CD14-positive monocyte (primary cell): ENCODE measurements around the gene SDK1. TPM values are rescaled to one million over a fixed set of nuclear protein-coding genes. Genes with fewer than 3 reads are reported as not detected.

ENCODE experiments used
- DNase-seq, 3 donors: peaks; one replicate each; pipeline ENCODE4 v3.0.0-alpha.2; 2011 to 2022
- H2AFZ ChIP-seq: 2 replicates; pipeline ENCODE4 v1.6.0; 2012; ENCODE audit warnings: mild to moderate bottlenecking, low read depth, low read length, inconsistent platforms; ENCODE audit not compliant: insufficient read depth, poor library complexity, severe bottlenecking
- H3K27ac ChIP-seq, 2 donors: 1 replicate in 1 of 2; 2 replicates in 1 of 2; pipeline ENCODE4 v1.5.1; 2012 to 2013; ENCODE audit warnings: low read length in 2 of 2, control low read depth in 1 of 2, inconsistent platforms in 1 of 2, low read depth in 1 of 2, mild to moderate bottlenecking in 1 of 2
- H3K27me3 ChIP-seq, 2 donors: one replicate each; pipeline versions ENCODE4 v1.6.0 to v1.6.1; 2011 to 2013; ENCODE audit warnings: low read length in 2 of 2; ENCODE audit not compliant: control insufficient read depth in 2 of 2, insufficient read depth in 2 of 2
- H3K36me3 ChIP-seq, 2 donors: replicated peaks in 1 of 2; 1 replicate in 1 of 2; 2 replicates in 1 of 2; pipeline versions ENCODE4 v1.5.1 to v1.6.1; 2012 to 2013; ENCODE audit warnings: low read length in 2 of 2, control low read depth in 1 of 2, inconsistent platforms in 1 of 2, mild to moderate bottlenecking in 1 of 2; ENCODE audit not compliant: insufficient read depth in 2 of 2, control insufficient read depth in 1 of 2
- H3K4me1 ChIP-seq, 2 donors: 1 replicate in 1 of 2; 2 replicates in 1 of 2; pipeline versions ENCODE4 v1.5.1 to v1.6.1; 2012 to 2013; ENCODE audit warnings: low read length in 2 of 2, control low read depth in 1 of 2, inconsistent platforms in 1 of 2, mild to moderate bottlenecking in 1 of 2, moderate library complexity in 1 of 2; ENCODE audit not compliant: insufficient read depth in 2 of 2, control insufficient read depth in 1 of 2
- H3K4me2 ChIP-seq: replicated peaks from 2 replicates; pipeline ENCODE3; 2012; ENCODE audit warnings: low read length, moderate library complexity, mild to moderate bottlenecking; ENCODE audit not compliant: poor library complexity, severe bottlenecking; ENCODE audit errors: extremely low read depth
- H3K4me3 ChIP-seq, 3 experiments: fragments of 200-600 bp in 1 of 3; sonication (generic) in 1 of 3; replicated peaks in 1 of 3; 1 replicate in 2 of 3; 2 replicates in 1 of 3; pipeline ENCODE4 v1.5.1; 2011 to 2013; ENCODE audit warnings: low read length in 3 of 3, mild to moderate bottlenecking in 3 of 3, control low read depth in 2 of 3, low read depth in 2 of 3, inconsistent platforms in 1 of 3, moderate library complexity in 1 of 3
- H3K79me2 ChIP-seq: 2 replicates; pipeline ENCODE4 v1.6.0; 2012; ENCODE audit warnings: mild to moderate bottlenecking, control low read depth, inconsistent platforms, low read length, moderate library complexity; ENCODE audit not compliant: insufficient read depth
- H3K9ac ChIP-seq: 2 replicates; pipeline ENCODE4 v1.6.0; 2017; ENCODE audit warnings: low read length, mild to moderate bottlenecking; ENCODE audit not compliant: insufficient read depth, poor library complexity, severe bottlenecking
- H3K9me3 ChIP-seq, 2 donors: replicated peaks in 1 of 2; 1 replicate in 1 of 2; 2 replicates in 1 of 2; pipeline versions ENCODE4 v1.5.1 to v1.6.1; 2012 to 2013; ENCODE audit warnings: low read length in 2 of 2, control low read depth in 1 of 2; ENCODE audit not compliant: control insufficient read depth in 1 of 2, insufficient read depth in 1 of 2
- H4K20me1 ChIP-seq: 2 replicates; pipeline ENCODE4 v1.6.0; 2012; ENCODE audit warnings: mild to moderate bottlenecking, low read length, control low read depth, moderate library complexity; ENCODE audit not compliant: insufficient read depth
- H3K27ac Mint-ChIP-seq, 7 donors: one replicate each; pipeline ENCODE4 v1.8.0; 2020; ENCODE audit warnings: mild to moderate bottlenecking in 7 of 7, mixed read lengths in 7 of 7, moderate library complexity in 6 of 7, inconsistent platforms in 2 of 7
- H3K27me3 Mint-ChIP-seq, 3 donors: one replicate each; pipeline ENCODE4 v1.8.0; 2021 to 2022; ENCODE audit warnings: low read depth in 3 of 3, mild to moderate bottlenecking in 3 of 3, mixed read lengths in 3 of 3, moderate library complexity in 3 of 3, inconsistent platforms in 1 of 3
- H3K36me3 Mint-ChIP-seq, 2 donors: one replicate each; pipeline ENCODE4 v1.8.0; 2020; ENCODE audit warnings: mixed read lengths in 2 of 2, inconsistent platforms in 1 of 2, mild to moderate bottlenecking in 1 of 2
- H3K4me1 Mint-ChIP-seq: one replicate; pipeline ENCODE4 v1.8.0; 2020; ENCODE audit warnings: mild to moderate bottlenecking, mixed read lengths
- H3K4me3 Mint-ChIP-seq, 2 donors: one replicate each; pipeline ENCODE4 v1.8.0; 2020; ENCODE audit warnings: mild to moderate bottlenecking in 2 of 2, mixed read lengths in 2 of 2, moderate library complexity in 1 of 2
- H3K9me3 Mint-ChIP-seq, 7 donors: one replicate each; pipeline ENCODE4 v1.8.0; 2020 to 2022; ENCODE audit warnings: mixed read lengths in 7 of 7, mild to moderate bottlenecking in 6 of 7, moderate library complexity in 6 of 7, inconsistent platforms in 2 of 7
- WGBS: methylation state at CpG from one replicate; pipeline ENCODE4 v1.1.5; 2013; ENCODE audit warnings: missing lambda C conversion rate; ENCODE audit not compliant: insufficient coverage; 5-methylcytosine and 5-hydroxymethylcytosine counted together
- intact Hi-C, 2 donors: fragments of 100-400 bp; cut with micrococcal nuclease; formaldehyde crosslinking; loops; one replicate each; pipeline versions ENCODE4 v1.15.0 to v1.15.1; 2023
- polyA plus RNA-seq, 3 donors: library from polyadenylated mRNA; depleted of rRNA in 1 of 3; unstranded in 2 of 3; stranded (reverse) in 1 of 3; fragments of 300-500 nt in 2 of 3; fragments of >200 nt in 1 of 3; fragmentation: Illumina TruSeq in 2 of 3; gene quantifications; 1 replicate in 2 of 3; 2 replicates in 1 of 3; pipeline ENCODE4 v1.2.3, GENCODE V29; 2012 to 2021
- TF ChIP-seq, protein P1 (sequence below): fragments of 200-600 bp; IDR thresholded peaks from one replicate; pipeline ENCODE4 v1.8.0; 2022; ENCODE audit warnings: antibody characterized with exemption, mild to moderate bottlenecking

Gene SDK1
- polyA plus RNA-seq, 3 donors = 0.01 TPM; not detected in 2

- Histone ChIP-seq H3K27ac (no peak overlapping the region), H3K4me3 (no peak overlapping the region), H3K9ac (no peak overlapping the region), H3K27me3 (no peaks in the 10 kb centered on the region), H3K79me2 (no peaks in the 10 kb centered on the region), H3K4me1 (no peaks in the 10 kb centered on the region), H2AFZ (no peak overlapping the region), H3K9me3 (no peaks in the 10 kb centered on the region), H3K36me3 (no peaks in the 10 kb centered on the region), H4K20me1 (no peaks in the 10 kb centered on the region), H3K4me2 (no peak overlapping the region)
- Mint-ChIP-seq H3K4me3 (no peak overlapping the region), H3K9me3 (peaks cover 0 to 5% (median 0%) of the 10 kb centered on the region in 7 donors), H3K27me3 (peaks cover 7 to 14% (median 12%) of the 10 kb centered on the region in 3 donors), H3K36me3 (no peaks in the 10 kb centered on the region), H3K4me1 (no peaks in the 10 kb centered on the region), H3K27ac (no peak overlapping the region)
- no peak for DNase-seq
- TF ChIP-seq, protein P1, sequence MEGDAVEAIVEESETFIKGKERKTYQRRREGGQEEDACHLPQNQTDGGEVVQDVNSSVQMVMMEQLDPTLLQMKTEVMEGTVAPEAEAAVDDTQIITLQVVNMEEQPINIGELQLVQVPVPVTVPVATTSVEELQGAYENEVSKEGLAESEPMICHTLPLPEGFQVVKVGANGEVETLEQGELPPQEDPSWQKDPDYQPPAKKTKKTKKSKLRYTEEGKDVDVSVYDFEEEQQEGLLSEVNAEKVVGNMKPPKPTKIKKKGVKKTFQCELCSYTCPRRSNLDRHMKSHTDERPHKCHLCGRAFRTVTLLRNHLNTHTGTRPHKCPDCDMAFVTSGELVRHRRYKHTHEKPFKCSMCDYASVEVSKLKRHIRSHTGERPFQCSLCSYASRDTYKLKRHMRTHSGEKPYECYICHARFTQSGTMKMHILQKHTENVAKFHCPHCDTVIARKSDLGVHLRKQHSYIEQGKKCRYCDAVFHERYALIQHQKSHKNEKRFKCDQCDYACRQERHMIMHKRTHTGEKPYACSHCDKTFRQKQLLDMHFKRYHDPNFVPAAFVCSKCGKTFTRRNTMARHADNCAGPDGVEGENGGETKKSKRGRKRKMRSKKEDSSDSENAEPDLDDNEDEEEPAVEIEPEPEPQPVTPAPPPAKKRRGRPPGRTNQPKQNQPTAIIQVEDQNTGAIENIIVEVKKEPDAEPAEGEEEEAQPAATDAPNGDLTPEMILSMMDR = no peak
- intact Hi-C loops = loop anchor here in 1 of 2 donors (2.0 to 5.0 kb wide), 2 partner anchors 1008 to 1031 kb away; no protein-coding TSS in a partner anchor
- WGBS = 45% methylated on average over 5 of the region's 9 CpGs
Measured at GRCh38 chr7:3895341-3896116, 594.5 kb downstream of the SDK1 start.

- no peaks in the 10 kb centered on the region for H3K4me1 Mint-ChIP-seq
- intact Hi-C loops = loop anchor here in 1 of 2 donors (2.0 to 5.0 kb wide), 2 partner anchors 1009 to 1031 kb away; no protein-coding TSS in a partner anchor
- no peaks in the 10 kb centered on the region for H3K79me2 ChIP-seq
- H3K27ac ChIP-seq = no peak overlapping the region
- H3K36me3 ChIP-seq = no peaks in the 10 kb centered on the region
- H3K4me3 ChIP-seq = no peak overlapping the region
- no peaks in the 10 kb centered on the region for H3K4me1 ChIP-seq
- no peak overlapping the region for H3K27ac Mint-ChIP-seq
- H4K20me1 ChIP-seq = no peaks in the 10 kb centered on the region
- TF ChIP-seq, protein P1 = no peak
- 100% methylated on average over 4 of the region's 6 CpGs for WGBS
- no peak overlapping the region for H3K4me3 Mint-ChIP-seq
- H3K9ac ChIP-seq = no peak overlapping the region
- no peaks in the 10 kb centered on the region for H3K27me3 ChIP-seq
- no peak overlapping the region for H3K4me2 ChIP-seq
- DNase-seq = no peak
- H3K36me3 Mint-ChIP-seq = no peaks in the 10 kb centered on the region
- H3K27me3 Mint-ChIP-seq = peaks cover 7 to 19% (median 12%) of the 10 kb centered on the region in 3 donors
- H3K9me3 ChIP-seq = no peaks in the 10 kb centered on the region
- H2AFZ ChIP-seq = no peak overlapping the region
- H3K9me3 Mint-ChIP-seq = peaks cover 0 to 4% (median 0%) of the 10 kb centered on the region in 7 donors
Measured at GRCh38 chr7:3896169-3896765, 595.2 kb downstream of the SDK1 start.
